ENCODE data around the gene CCDC47.

CCDC47 gene

DNA sequence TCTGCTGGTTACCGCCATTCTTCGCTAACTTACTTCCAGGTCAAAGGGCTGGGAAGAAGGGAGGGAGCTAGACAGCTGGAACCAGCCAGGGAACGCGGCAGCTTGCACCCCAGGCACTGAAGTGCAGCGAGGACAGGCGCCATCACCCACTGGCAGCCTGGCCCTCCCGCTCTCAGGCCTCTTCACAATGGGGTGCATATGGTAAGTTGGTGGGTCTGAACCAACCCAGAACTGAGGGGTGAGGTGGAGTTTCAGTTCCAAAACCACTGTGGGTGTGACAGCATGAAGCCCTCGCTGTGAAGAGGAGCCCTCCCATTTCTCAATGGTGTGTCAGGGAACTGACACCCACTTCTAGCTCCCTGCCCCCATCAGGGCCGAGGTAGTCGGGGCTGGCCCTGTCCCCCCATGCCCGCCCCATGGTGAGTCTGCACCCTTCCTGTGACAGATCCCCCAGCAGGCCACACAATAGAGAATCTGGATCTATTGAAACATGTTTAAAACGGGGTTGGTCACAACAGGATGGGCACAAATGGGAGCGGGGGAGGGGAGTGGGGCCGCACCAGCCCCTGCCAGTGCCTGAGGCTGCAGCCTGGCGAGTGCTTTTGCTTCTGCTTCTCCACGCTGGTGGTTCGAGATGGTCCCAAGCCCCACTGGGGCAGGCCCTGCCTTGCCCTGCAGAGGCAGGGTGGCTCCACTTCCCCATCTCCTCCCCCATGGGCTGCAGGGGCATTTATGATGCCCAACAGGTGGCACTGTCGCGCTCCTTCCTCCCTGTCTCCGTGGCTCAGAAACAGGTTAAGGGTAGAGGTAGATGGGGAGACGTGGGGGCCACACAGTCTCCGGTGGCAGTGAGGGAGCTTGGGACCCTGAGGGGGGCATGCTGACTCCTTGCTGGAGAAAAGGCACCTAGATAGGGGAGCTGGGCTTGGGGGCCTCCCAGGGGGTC is 75.8 kb downstream of the CCDC47 start:
- DNase-seq: peak; percentile 56 to 89 (median 76)

DNA sequence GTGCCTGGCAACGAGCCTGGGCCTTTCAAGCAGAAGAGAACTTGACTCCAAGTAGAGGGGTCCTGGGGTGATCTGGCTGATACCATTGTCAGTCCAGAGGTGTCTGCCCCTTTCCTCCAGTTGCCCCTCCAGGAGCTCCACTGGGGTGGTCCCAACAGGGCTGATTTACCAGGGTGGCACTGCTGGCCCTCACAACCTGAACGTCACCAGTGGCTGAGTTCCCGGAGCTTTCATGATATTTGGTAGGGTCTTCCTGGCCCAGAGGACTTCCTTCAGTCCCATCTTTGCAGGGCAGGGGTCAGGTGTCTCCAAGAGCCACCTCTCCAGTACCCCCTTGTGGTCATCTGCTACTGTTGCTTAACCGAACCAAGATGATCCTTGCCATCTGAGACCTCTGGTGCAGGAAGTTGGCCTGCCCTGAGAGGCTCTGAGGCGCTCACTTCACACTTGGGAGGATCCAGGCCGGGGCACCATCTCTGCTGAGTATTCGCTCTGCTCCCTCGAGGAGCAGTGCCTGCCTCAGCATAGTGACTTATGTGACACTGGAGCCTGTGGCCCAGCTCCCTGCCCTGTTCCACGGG is 76.9 kb downstream of the CCDC47 start:
- DNase-seq: peak in 1 of 5 donors; percentile 68

GRCh38 chr17:63695889-63696288 is 77.5 kb downstream of the CCDC47 start:
- DNase-seq: no peak
